Lung microvascular endothelial cell (primary cell): ENCODE data around the gene PXT1. TPM values are rescaled to one million over a fixed set of nuclear protein-coding genes. Genes with fewer than 3 reads are reported as not detected.
"Not testable (repeated sequence)": the region's sequence is repeated elsewhere in the genome, so short reads cannot be mapped to it uniquely, and the experiment has no call there.

Source experiments
- DNase-seq, 2 donors: peaks; one replicate each; pipeline versions ENCODE4 v3.0.0 to v3.0.0-alpha.2; 2010; ENCODE audit warnings: low read depth in 2 of 2
- total RNA-seq: library from RNA; depleted of rRNA; stranded (reverse); fragments of >200 nt; gene quantifications from 2 replicates; pipeline ENCODE4 v1.2.1, GENCODE V29; 2014

PXT1 gene
- total RNA-seq, 1 donor from 2014 or later, result under 0.01 TPM

- no peak for DNase-seq
Measured at GRCh38 chr6:36370638-36371037, 72.0 kb downstream of the PXT1 start.

GRCh38 chr6:36368921-36369865, 73.5 kb downstream of the PXT1 start:
- no peak for DNase-seq

GRCh38 chr6:36368421-36368820, 74.2 kb downstream of the PXT1 start:
- no peak for DNase-seq

GRCh38 chr6:36367743-36368142, 74.9 kb downstream of the PXT1 start:
- no peak for DNase-seq

GRCh38 chr6:36364669-36365479, 77.8 kb downstream of the PXT1 start:
- peak in 1 of 2 donors; percentile 68 for DNase-seq

- not testable (repeated sequence) for DNase-seq
Measured at GRCh38 chr6:36364061-36364635, 78.5 kb downstream of the PXT1 start.

- not testable (repeated sequence) for DNase-seq
Measured at GRCh38 chr6:36363371-36363752, 79.3 kb downstream of the PXT1 start.

- DNase-seq, result no peak
Measured at GRCh38 chr6:36362551-36363370, 79.9 kb downstream of the PXT1 start.

GRCh38 chr6:36361071-36361470, 81.6 kb downstream of the PXT1 start:
- no peak for DNase-seq

- DNase-seq, result peak; percentile 77 to 80
Measured at GRCh38 chr6:36360241-36361054, 82.2 kb downstream of the PXT1 start.

- peak; percentile 49 to 69 for DNase-seq
Measured at GRCh38 chr6:36358226-36358915, 84.3 kb downstream of the PXT1 start.

GRCh38 chr6:36357872-36358225, 84.8 kb downstream of the PXT1 start:
- no peak for DNase-seq

GRCh38 chr6:36355819-36356218, 86.8 kb downstream of the PXT1 start:
- no peak for DNase-seq

GRCh38 chr6:36353411-36353915, 89.2 kb downstream of the PXT1 start:
- DNase-seq, result peak in 1 of 2 donors; percentile 44

GRCh38 chr6:36352477-36353157, 90.0 kb downstream of the PXT1 start:
- DNase-seq, result no peak

- DNase-seq, result peak; percentile 22 to 93
Measured at GRCh38 chr6:36350681-36351571, 91.7 kb downstream of the PXT1 start.

GRCh38 chr6:36350082-36350481, 92.6 kb downstream of the PXT1 start:
- peak; percentile 36 to 94 for DNase-seq

GRCh38 chr6:36349240-36349639, 93.4 kb downstream of the PXT1 start:
- DNase-seq, result peak in 1 of 2 donors; percentile 24
